Measurements from ENCODE around the gene PDIK1L. TPM values are rescaled to one million over a fixed set of nuclear protein-coding genes. Genes with fewer than 3 reads are reported as not detected.

The PDIK1L gene
- total RNA-seq, 4 donors from 2014 or later, result 14.0 to 16.7 (median 14.4) TPM

- intact Hi-C loops (cut with DNase I; ENCODE audit: low total_unique reads), result no loop called here
- TF ChIP-seq CTCF (IDR thresholded peaks at IDR 0.05) (no peak), POLR2A (IDR thresholded peaks at IDR 0.05) (no peak)
- DNase-seq (ENCODE audit: low spot score in 2 of 2), result peak in 1 of 2 donors; percentile 84
- H3K4me3 ChIP-seq (ENCODE audit: low read depth, poor library complexity, severe bottlenecking), result no peak overlapping the region
- WGBS, 2 donors, result 30 to 46% methylated on average over 9 to 12 of the region's 12 CpGs
These were observed 44.8 kb downstream of the PDIK1L start for GRCh38 chr1:26156285-26157038.

GRCh38 chr1:26158271-26158907, 46.8 kb downstream of the PDIK1L start:
- WGBS, 2 donors, result 48 to 54% methylated on average over 4 to 5 of the region's 5 CpGs
- TF ChIP-seq POLR2A (IDR thresholded peaks at IDR 0.05) (no peak), CTCF (IDR thresholded peaks at IDR 0.05) (no peak)
- intact Hi-C loops (cut with DNase I; ENCODE audit: low total_unique reads), result no loop called here
- H3K4me3 ChIP-seq (ENCODE audit: low read depth, poor library complexity, severe bottlenecking), result no peak overlapping the region
- DNase-seq (ENCODE audit: low spot score in 2 of 2), result no peak

GRCh38 chr1:26158908-26159742, 47.5 kb downstream of the PDIK1L start, which contains the start of gene FAM110D:
Gene FAM110D, plus strand, starts transcription at chr1:26159079. Its CDS starts 2,213 bp downstream, at chr1:26161292.
- H3K4me3 ChIP-seq (ENCODE audit: low read depth, poor library complexity, severe bottlenecking), result peak within 1 kb of the TSS; percentile 1
- intact Hi-C loops (cut with DNase I; ENCODE audit: low total_unique reads), result no loop called here
- DNase-seq (ENCODE audit: low spot score in 2 of 2), result no peak
- WGBS, 2 donors, result 31 to 35% methylated on average over 6 of the region's 6 CpGs
- TF ChIP-seq POLR2A (IDR thresholded peaks at IDR 0.05) (no peak), CTCF (IDR thresholded peaks at IDR 0.05) (no peak)

GRCh38 chr1:26159743-26160039, 48.1 kb downstream of the PDIK1L start:
- WGBS, 2 donors, result 58 to 61% methylated on average over 4 of the region's 4 CpGs
- no peak for DNase-seq (ENCODE audit: low spot score in 2 of 2)
- TF ChIP-seq CTCF (IDR thresholded peaks at IDR 0.05), result no peak
- TF ChIP-seq POLR2A (IDR thresholded peaks at IDR 0.05), result no peak
- intact Hi-C loops (cut with DNase I; ENCODE audit: low total_unique reads), result no loop called here
- no peak overlapping the region for H3K4me3 ChIP-seq (ENCODE audit: low read depth, poor library complexity, severe bottlenecking)

- TF ChIP-seq POLR2A (IDR thresholded peaks at IDR 0.05) (no peak), CTCF (IDR thresholded peaks at IDR 0.05) (no peak)
- 57% methylated on average over 14 to 18 of the region's 18 CpGs for WGBS, 2 donors
- intact Hi-C loops (cut with DNase I; ENCODE audit: low total_unique reads), result no loop called here
These were observed 49.1 kb downstream of the PDIK1L start for GRCh38 chr1:26160527-26161414.

More at GRCh38 chr1:26160527-26161414, 49.1 kb downstream of the PDIK1L start:
- no peak for DNase-seq (ENCODE audit: low spot score in 2 of 2)
- no peak overlapping the region for H3K4me3 ChIP-seq (ENCODE audit: low read depth, poor library complexity, severe bottlenecking)
